GM18520 (cell line): Measurements from ENCODE around the gene SGPP2.
"Not testable (repeated sequence)": the region's sequence is repeated elsewhere in the genome, so short reads cannot be mapped to it uniquely, and the experiment has no call there.

Experiments
- ATAC-seq: cut with Tn5 transposase; IDR thresholded peaks from one replicate; pipeline ENCODE4 v1.9.1; 2021; ENCODE audit not compliant: unreplicated experiment

Gene SGPP2

GRCh38 chr2:222572264-222572721, 147.9 kb downstream of the SGPP2 start:
- ATAC-seq, result no peak

GRCh38 chr2:222572751-222573174, 148.4 kb downstream of the SGPP2 start:
- no peak for ATAC-seq

GRCh38 chr2:222575618-222576017, 151.3 kb downstream of the SGPP2 start:
- ATAC-seq, result no peak

GRCh38 chr2:222576171-222577081, 152.1 kb downstream of the SGPP2 start:
- ATAC-seq, result no peak

GRCh38 chr2:222577341-222577740, 153.0 kb downstream of the SGPP2 start:
- ATAC-seq, result no peak

- ATAC-seq, result no peak
Measured at GRCh38 chr2:222582928-222583327, 158.6 kb downstream of the SGPP2 start.

- not testable (repeated sequence) for ATAC-seq
Measured at GRCh38 chr2:222584589-222584988, 160.2 kb downstream of the SGPP2 start.

- no peak for ATAC-seq
Measured at GRCh38 chr2:222591661-222592060, 167.3 kb downstream of the SGPP2 start.

- no peak for ATAC-seq
Measured at GRCh38 chr2:222592176-222592575, 167.8 kb downstream of the SGPP2 start.

- ATAC-seq, result no peak
Measured at GRCh38 chr2:222594679-222595078, 170.3 kb downstream of the SGPP2 start.

- ATAC-seq, result no peak
Measured at GRCh38 chr2:222595581-222595980, 171.2 kb downstream of the SGPP2 start.

- ATAC-seq, result no peak
Measured at GRCh38 chr2:222598611-222599010, 174.3 kb downstream of the SGPP2 start.

GRCh38 chr2:222603501-222603900, 179.2 kb downstream of the SGPP2 start:
- no peak for ATAC-seq

GRCh38 chr2:222604749-222605515, 180.6 kb downstream of the SGPP2 start:
- ATAC-seq, result no peak

GRCh38 chr2:222606306-222606705, 182.0 kb downstream of the SGPP2 start:
- no peak for ATAC-seq

GRCh38 chr2:222608081-222608480, 183.7 kb downstream of the SGPP2 start:
- no peak for ATAC-seq

GRCh38 chr2:222609381-222609780, 185.0 kb downstream of the SGPP2 start:
- ATAC-seq, result no peak
